Measurements from ENCODE around the gene PALLD.

DNA sequence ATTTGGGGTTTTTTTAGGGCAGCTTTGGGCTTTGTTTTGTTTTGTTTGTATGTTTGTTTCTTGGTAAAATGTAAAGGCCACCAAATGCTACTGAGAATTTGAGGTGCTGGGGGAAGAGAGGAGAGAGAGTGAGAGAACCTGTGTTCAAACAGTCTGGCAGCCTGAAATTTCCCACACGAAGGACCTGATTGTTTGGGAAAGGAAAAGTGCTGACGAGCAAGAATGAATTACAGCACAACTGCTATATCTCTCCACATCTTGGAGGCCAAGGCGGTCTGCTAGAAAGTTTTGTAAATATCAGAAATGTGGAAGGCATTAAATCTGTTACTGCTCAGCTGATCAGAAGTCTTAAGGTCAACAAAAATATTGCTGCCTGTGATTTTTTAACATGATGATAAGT, 170.5 kb downstream of the PALLD start:
- TF ChIP-seq, protein P1, sequence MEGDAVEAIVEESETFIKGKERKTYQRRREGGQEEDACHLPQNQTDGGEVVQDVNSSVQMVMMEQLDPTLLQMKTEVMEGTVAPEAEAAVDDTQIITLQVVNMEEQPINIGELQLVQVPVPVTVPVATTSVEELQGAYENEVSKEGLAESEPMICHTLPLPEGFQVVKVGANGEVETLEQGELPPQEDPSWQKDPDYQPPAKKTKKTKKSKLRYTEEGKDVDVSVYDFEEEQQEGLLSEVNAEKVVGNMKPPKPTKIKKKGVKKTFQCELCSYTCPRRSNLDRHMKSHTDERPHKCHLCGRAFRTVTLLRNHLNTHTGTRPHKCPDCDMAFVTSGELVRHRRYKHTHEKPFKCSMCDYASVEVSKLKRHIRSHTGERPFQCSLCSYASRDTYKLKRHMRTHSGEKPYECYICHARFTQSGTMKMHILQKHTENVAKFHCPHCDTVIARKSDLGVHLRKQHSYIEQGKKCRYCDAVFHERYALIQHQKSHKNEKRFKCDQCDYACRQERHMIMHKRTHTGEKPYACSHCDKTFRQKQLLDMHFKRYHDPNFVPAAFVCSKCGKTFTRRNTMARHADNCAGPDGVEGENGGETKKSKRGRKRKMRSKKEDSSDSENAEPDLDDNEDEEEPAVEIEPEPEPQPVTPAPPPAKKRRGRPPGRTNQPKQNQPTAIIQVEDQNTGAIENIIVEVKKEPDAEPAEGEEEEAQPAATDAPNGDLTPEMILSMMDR (IDR thresholded peaks at IDR 0.05): no peak
- TF ChIP-seq POLR2A (IDR thresholded peaks at IDR 0.05) (no peak), EP300 (IDR thresholded peaks at IDR 0.05) (no peak)
